Cardiac muscle cell (in vitro differentiated cells and primary cell): Measurements from ENCODE around the gene YPEL2. TPM values are rescaled to one million over a fixed set of nuclear protein-coding genes. Genes with fewer than 3 reads are reported as not detected.
A peak's percentile ranks its signal among the peaks of the same experiment; 100 is the strongest.

Experiments used
- DNase-seq, 2 donors: peaks; one replicate each; pipeline versions ENCODE4 v3.0.0 to v3.0.0-alpha.2; 2010 to 2017; ENCODE audit warnings: low read depth in 1 of 2, low spot score in 1 of 2
- H3K27ac ChIP-seq: fragments of 200-600 bp; sonication (generic); 2 replicates; pipeline ENCODE4 v1.5.1; 2016
- H3K27me3 ChIP-seq: fragments of 200-600 bp; sonication (generic); 2 replicates; pipeline ENCODE4 v1.6.0; 2016; ENCODE audit warnings: control low read depth
- H3K36me3 ChIP-seq: fragments of 200-600 bp; sonication (generic); 2 replicates; pipeline ENCODE4 v1.5.1; 2016; ENCODE audit warnings: control low read depth
- H3K4me1 ChIP-seq: fragments of 200-600 bp; sonication (generic); 2 replicates; pipeline ENCODE4 v1.8.1; 2017; ENCODE audit warnings: low read depth, mild to moderate bottlenecking, mixed run types
- H3K4me3 ChIP-seq: fragments of 200-600 bp; sonication (generic); 2 replicates; pipeline ENCODE4 v1.5.1; 2016; ENCODE audit warnings: mild to moderate bottlenecking
- H3K9me3 ChIP-seq: fragments of 200-600 bp; sonication (generic); 2 replicates; pipeline ENCODE4 v1.5.1; 2017; ENCODE audit warnings: low read depth, mild to moderate bottlenecking, control low read depth
- CTCF ChIP-seq: IDR thresholded peaks from 2 replicates; pipeline ENCODE4 v1.5.1; 2012; ENCODE audit warnings: low read depth, mild to moderate bottlenecking, low read length
- polyA plus RNA-seq: library from polyadenylated mRNA; unstranded; fragments of >200 nt; fragmentation: Nextera tagmentation; extraction: Ambion mirVana; gene quantifications from 2 replicates; pipeline ENCODE4 v1.2.1, GENCODE V29; 2016
- total RNA-seq: library from RNA; depleted of rRNA; stranded (reverse); fragments of >200 nt; gene quantifications from 2 replicates; pipeline ENCODE4 v1.2.3, GENCODE V29; 2016

YPEL2 gene
- total and polyA plus RNA-seq, 2 experiments from 2014 or later: 79.3 to 80.7 TPM

GRCh38 chr17:59425085-59425931, 93.9 kb downstream of the YPEL2 start:
- H3K4me1 ChIP-seq: peaks cover 78% of the 10 kb centered on the region
- H3K27ac ChIP-seq: peak overlapping the region; percentile 98
- H3K9me3 ChIP-seq: no peaks in the 10 kb centered on the region
- peak; percentile 54 to 81 for DNase-seq
- H3K4me3 ChIP-seq: no peak overlapping the region
- no peak for TF ChIP-seq CTCF
- no peaks in the 10 kb centered on the region for H3K36me3 ChIP-seq
- no peaks in the 10 kb centered on the region for H3K27me3 ChIP-seq

- Histone ChIP-seq H3K4me1 (peaks cover 74% of the 10 kb centered on the region), H3K4me3 (no peak overlapping the region), H3K9me3 (no peaks in the 10 kb centered on the region), H3K27me3 (no peaks in the 10 kb centered on the region), H3K36me3 (no peaks in the 10 kb centered on the region), H3K27ac (peak overlapping the region; percentile 98)
- DNase-seq: no peak
- no peak for TF ChIP-seq CTCF
Observed at GRCh38 chr17:59426031-59426430, 94.6 kb downstream of the YPEL2 start.

GRCh38 chr17:59427425-59427921, 96.0 kb downstream of the YPEL2 start:
- peak; percentile 68 to 83 for DNase-seq
- Histone ChIP-seq H3K9me3 (no peaks in the 10 kb centered on the region), H3K4me3 (no peak overlapping the region), H3K36me3 (no peaks in the 10 kb centered on the region), H3K27ac (peak overlapping the region; percentile 98), H3K27me3 (no peaks in the 10 kb centered on the region), H3K4me1 (peaks cover 61% of the 10 kb centered on the region)
- TF ChIP-seq CTCF: no peak

GRCh38 chr17:59427996-59428395, 96.5 kb downstream of the YPEL2 start:
- no peaks in the 10 kb centered on the region for H3K27me3 ChIP-seq
- no peaks in the 10 kb centered on the region for H3K36me3 ChIP-seq
- TF ChIP-seq CTCF: no peak
- no peak overlapping the region for H3K4me3 ChIP-seq
- peaks cover 56% of the 10 kb centered on the region for H3K4me1 ChIP-seq
- H3K27ac ChIP-seq: peak overlapping the region; percentile 98
- no peaks in the 10 kb centered on the region for H3K9me3 ChIP-seq
- peak in 1 of 2 donors; percentile 59 for DNase-seq

GRCh38 chr17:59428916-59429485, 97.5 kb downstream of the YPEL2 start:
- no peaks in the 10 kb centered on the region for H3K27me3 ChIP-seq
- no peak overlapping the region for H3K4me3 ChIP-seq
- no peak for TF ChIP-seq CTCF
- H3K27ac ChIP-seq: no peak overlapping the region
- DNase-seq: no peak
- peaks cover 46% of the 10 kb centered on the region for H3K4me1 ChIP-seq
- H3K9me3 ChIP-seq: no peaks in the 10 kb centered on the region
- no peaks in the 10 kb centered on the region for H3K36me3 ChIP-seq
